ENCODE data around the gene IFI35. TPM values are rescaled to one million over a fixed set of nuclear protein-coding genes. Genes with fewer than 3 reads are reported as not detected.

The IFI35 gene
- total and polyA plus RNA-seq, 8 donors, result 4.0 to 145 (median 30.2) TPM

GRCh38 chr17:42979511-42980273 lies 26.9 kb upstream of the IFI35 start, which contains the start of gene PTGES3L:
TSS of gene PTGES3L (minus strand) at chr17:42980080. CDS start at chr17:42980053, 27 bp downstream.
- 33 to 37% (median 33%) methylated on average over 21 of the region's 21 CpGs for WGBS, 5 donors
- TF ChIP-seq POLR2AphosphoS5 (IDR thresholded peaks at IDR 0.05) (no peak), CTCF (IDR thresholded peaks at IDR 0.05) (no peak), EP300 (IDR thresholded peaks at IDR 0.05) (no peak), POLR2A (IDR thresholded peaks at IDR 0.05) (no peak)
- Histone ChIP-seq H3K4me3 (peak within 1 kb of the TSS; percentile 83 to 97 (median 93)), H3K9me3 (no peaks in the 10 kb centered on the region), H3K36me3 (peaks cover 0 to 8% (median 0%) of the 10 kb centered on the region in 4 donors), H3K27me3 (no peaks in the 10 kb centered on the region), H3K4me1 (peaks cover 19 to 52% (median 40%) of the 10 kb centered on the region in 4 donors), H3K27ac (peak within 1 kb of the TSS; percentile 90 to 93 (median 91))
- intact Hi-C loops (cut with DNase I; ENCODE audit: low total_unique reads), result no loop called here
- DNase-seq, result peak in 1 of 2 donors; percentile 80

GRCh38 chr17:42980274-42980765 lies 26.3 kb upstream of the IFI35 start, which contains the start of gene RUNDC1:
TSS of gene RUNDC1 (plus strand) at chr17:42980565. CDS start at chr17:42980577, 12 bp downstream.
- WGBS, 5 donors, result 0 to 1% (median 0%) methylated on average over 25 to 39 of the region's 39 CpGs
- TF ChIP-seq CTCF (IDR thresholded peaks at IDR 0.05) (no peak), POLR2AphosphoS5 (IDR thresholded peaks at IDR 0.05) (peak; percentile 24 to 93 (median 86)), POLR2A (IDR thresholded peaks at IDR 0.05) (peak in 1 of 4 donors; percentile 45), EP300 (IDR thresholded peaks at IDR 0.05) (no peak)

GRCh38 chr17:42980766-42981397 lies 25.7 kb upstream of the IFI35 start:
- Histone ChIP-seq H3K9me3 (no peaks in the 10 kb centered on the region), H3K4me3 (peak overlapping the region; percentile 83 to 97 (median 93)), H3K4me1 (peaks cover 26 to 64% (median 49%) of the 10 kb centered on the region in 4 donors), H3K27me3 (no peaks in the 10 kb centered on the region), H3K36me3 (peaks cover 0 to 19% (median 4%) of the 10 kb centered on the region in 4 donors), H3K27ac (peak overlapping the region; percentile 90 to 93 (median 91))
- DNase-seq, result peak; percentile 61 to 82
- TF ChIP-seq POLR2A (IDR thresholded peaks at IDR 0.05), result no peak
- peak in 1 of 3 donors; percentile 5 for TF ChIP-seq POLR2AphosphoS5 (IDR thresholded peaks at IDR 0.05)
- peak in 1 of 7 experiments; percentile 14 for TF ChIP-seq CTCF (IDR thresholded peaks at IDR 0.05)
- intact Hi-C loops (cut with DNase I; ENCODE audit: low total_unique reads), result no loop called here
- WGBS, 5 donors, result 0 to 1% (median 1%) methylated on average over 48 to 67 of the region's 67 CpGs

More at GRCh38 chr17:42980274-42980765, 26.3 kb upstream of the IFI35 start, which contains the start of gene RUNDC1:
- intact Hi-C loops (cut with DNase I; ENCODE audit: low total_unique reads), result no loop called here
- DNase-seq, result peak; percentile 97
- Histone ChIP-seq H3K9me3 (no peaks in the 10 kb centered on the region), H3K36me3 (peaks cover 0 to 14% (median 2%) of the 10 kb centered on the region in 4 donors), H3K4me3 (peak within 1 kb of the TSS; percentile 83 to 97 (median 93)), H3K4me1 (peaks cover 25 to 58% (median 46%) of the 10 kb centered on the region in 4 donors), H3K27ac (peak within 1 kb of the TSS; percentile 90 to 93 (median 91)), H3K27me3 (no peaks in the 10 kb centered on the region)

- H3K4me1 ChIP-seq, result peaks cover 26 to 74% (median 51%) of the 10 kb centered on the region in 4 donors
- H3K4me3 ChIP-seq, result peak overlapping the region in 2 of 4 donors; percentile 83 to 94
- H3K27me3 ChIP-seq, result no peaks in the 10 kb centered on the region
- peaks cover 1 to 33% (median 18%) of the 10 kb centered on the region in 4 donors for H3K36me3 ChIP-seq
- intact Hi-C loops (cut with DNase I; ENCODE audit: low total_unique reads), result no loop called here
- no peaks in the 10 kb centered on the region for H3K9me3 ChIP-seq
- TF ChIP-seq EP300 (IDR thresholded peaks at IDR 0.05), result no peak
- DNase-seq, result no peak
- peak overlapping the region; percentile 33 to 93 (median 90) for H3K27ac ChIP-seq
Measured at GRCh38 chr17:42982266-42982665, 24.3 kb upstream of the IFI35 start.

Measured in stomach (tissue), 9 donors.